Brain microvascular endothelial cell (primary cell): ENCODE results near the gene TUBB4B.
"Not testable (repeated sequence)": the region's sequence is repeated elsewhere in the genome, so short reads cannot be mapped to it uniquely, and the experiment has no call there.

Experiments used
- DNase-seq: peaks from one replicate; pipeline ENCODE4 v3.0.0-alpha.2; 2020
- H3K27ac ChIP-seq: fragments of 250-450 bp; sonication (Bioruptor Pico); 2 replicates; pipeline ENCODE4 v1.5.1; 2020; ENCODE audit warnings: mild to moderate bottlenecking, moderate library complexity
- H3K27me3 ChIP-seq: fragments of 250-450 bp; sonication (Bioruptor Pico); replicated peaks from 2 replicates; pipeline ENCODE4 v1.5.1; 2020; ENCODE audit warnings: mild to moderate bottlenecking
- H3K36me3 ChIP-seq: fragments of 250-450 bp; sonication (Bioruptor Pico); replicated peaks from 2 replicates; pipeline ENCODE4 v1.5.1; 2020; ENCODE audit warnings: mild to moderate bottlenecking
- H3K4me3 ChIP-seq: 2 replicates; pipeline ENCODE4 v1.5.1; 2011; ENCODE audit warnings: low read depth, mild to moderate bottlenecking, control low read depth, low read length, moderate library complexity
- CTCF ChIP-seq: IDR thresholded peaks from 2 replicates; pipeline ENCODE4 v1.5.1; 2011; ENCODE audit warnings: low read depth, mild to moderate bottlenecking, moderate library complexity, low read length, control low read depth, inconsistent platforms; ENCODE audit errors: missing control alignments
- in situ Hi-C: cut with HindIII; loops from 2 replicates; pipeline ENCODE4 v1.10.0; 2017; ENCODE audit warnings: low sequenced_read_pairs, low pct_ligation_motif_present

The TUBB4B gene

GRCh38 chr9:137255448-137256114 lies 14.5 kb downstream of the TUBB4B start:
- H3K27me3 ChIP-seq, result no peaks in the 10 kb centered on the region
- no peak for TF ChIP-seq CTCF
- no peak for DNase-seq
- in situ Hi-C loops, result no loop called here
- peaks cover 14% of the 10 kb centered on the region for H3K36me3 ChIP-seq
- H3K4me3 ChIP-seq, result peak overlapping the region; percentile 92
- peak overlapping the region; percentile 27 for H3K27ac ChIP-seq

- TF ChIP-seq CTCF, result no peak
- in situ Hi-C loops, result no loop called here
- H3K4me3 ChIP-seq, result peak overlapping the region; percentile 92
- no peak for DNase-seq
- H3K27me3 ChIP-seq, result no peaks in the 10 kb centered on the region
- peaks cover 14% of the 10 kb centered on the region for H3K36me3 ChIP-seq
- no peak overlapping the region for H3K27ac ChIP-seq
Measured at GRCh38 chr9:137256362-137256761, 15.3 kb downstream of the TUBB4B start.

GRCh38 chr9:137256856-137257255 lies 15.8 kb downstream of the TUBB4B start:
- no peak overlapping the region for H3K27ac ChIP-seq
- H3K36me3 ChIP-seq, result peaks cover 14% of the 10 kb centered on the region
- no peak for TF ChIP-seq CTCF
- in situ Hi-C loops, result no loop called here
- no peak for DNase-seq
- no peaks in the 10 kb centered on the region for H3K27me3 ChIP-seq
- H3K4me3 ChIP-seq, result peak overlapping the region; percentile 92

DNA sequence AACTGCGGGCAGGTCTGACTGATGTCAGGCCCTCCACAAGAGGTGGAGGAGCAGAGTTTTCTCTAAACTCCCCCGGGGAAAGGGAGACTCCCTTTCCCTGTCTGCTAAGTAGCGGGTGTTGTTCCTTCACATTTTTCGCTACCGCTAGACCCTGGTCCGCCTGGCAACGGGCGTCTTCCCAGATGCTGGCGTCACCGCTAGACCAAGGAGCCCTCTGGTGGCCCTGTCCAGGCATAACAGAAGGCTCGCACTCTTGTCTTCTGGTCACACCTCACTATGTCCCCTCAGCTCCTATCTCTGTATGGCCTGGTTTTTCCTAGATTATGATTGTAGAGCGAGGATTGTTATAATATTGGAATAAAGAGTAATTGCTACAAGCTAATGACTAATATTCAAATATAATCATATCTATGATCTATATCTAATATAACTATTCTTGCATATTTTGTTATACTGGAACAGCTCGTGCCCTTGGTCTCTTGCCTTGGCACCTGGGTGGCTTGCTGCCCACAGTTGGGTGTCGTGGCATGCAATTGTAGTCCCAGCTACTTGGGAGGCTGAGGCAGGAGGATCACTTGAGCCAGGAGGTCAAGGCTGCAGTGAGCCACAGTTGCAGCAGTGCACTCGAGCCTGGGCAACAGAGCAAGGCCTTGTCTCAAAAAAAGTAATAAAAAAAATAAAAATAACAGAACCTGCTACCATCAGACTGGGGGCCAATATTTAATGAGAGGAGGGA lies 21.3 kb downstream of the TUBB4B start:
- TF ChIP-seq CTCF, result peak; percentile 55

DNA sequence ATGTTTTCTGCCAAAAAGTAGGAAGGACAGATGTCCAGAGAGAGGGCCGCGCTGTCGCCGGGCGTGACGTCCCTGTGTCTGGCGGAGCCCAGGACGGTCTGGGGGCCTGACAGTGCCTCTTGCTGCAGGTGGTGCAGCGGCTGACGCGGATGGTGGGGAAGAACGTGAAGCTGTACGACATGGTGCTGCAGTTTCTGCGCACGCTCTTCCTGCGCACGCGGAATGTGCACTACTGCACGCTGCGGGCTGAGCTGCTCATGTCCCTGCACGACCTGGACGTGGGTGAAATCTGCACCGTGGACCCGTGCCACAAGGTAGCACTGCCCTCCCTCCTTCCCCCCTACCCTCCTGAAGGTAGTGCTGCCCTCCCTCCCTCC lies 21.8 kb downstream of the TUBB4B start:
- Histone ChIP-seq H3K27me3 (no peaks in the 10 kb centered on the region), H3K36me3 (peaks cover 32% of the 10 kb centered on the region), H3K4me3 (no peak overlapping the region), H3K27ac (no peak overlapping the region)
- TF ChIP-seq CTCF, result no peak
- no peak for DNase-seq
- in situ Hi-C loops, result no loop called here

More for the DNA sequence above, 21.3 kb downstream of the TUBB4B start:
- H3K36me3 ChIP-seq, result peaks cover 29% of the 10 kb centered on the region
- H3K27ac ChIP-seq, DNase-seq, H3K27me3 ChIP-seq, H3K4me3 ChIP-seq, in situ Hi-C loops: not testable (repeated sequence)

- no peak overlapping the region for H3K27ac ChIP-seq
- H3K4me3 ChIP-seq, result no peak overlapping the region
- TF ChIP-seq CTCF, result no peak
- no peak for DNase-seq
- H3K36me3 ChIP-seq, result peaks cover 35% of the 10 kb centered on the region
- H3K27me3 ChIP-seq, result no peaks in the 10 kb centered on the region
- in situ Hi-C loops, result no loop called here
Measured at GRCh38 chr9:137263506-137263905, 22.4 kb downstream of the TUBB4B start.
